HG03354 (cell line): ENCODE data around the gene RABGAP1L.

Source experiments
- ATAC-seq: cut with Tn5 transposase; IDR thresholded peaks from one replicate; pipeline ENCODE4 v1.9.1; 2021; ENCODE audit warnings: mild to moderate bottlenecking; ENCODE audit not compliant: unreplicated experiment, poor library complexity, severe bottlenecking

Gene RABGAP1L

DNA sequence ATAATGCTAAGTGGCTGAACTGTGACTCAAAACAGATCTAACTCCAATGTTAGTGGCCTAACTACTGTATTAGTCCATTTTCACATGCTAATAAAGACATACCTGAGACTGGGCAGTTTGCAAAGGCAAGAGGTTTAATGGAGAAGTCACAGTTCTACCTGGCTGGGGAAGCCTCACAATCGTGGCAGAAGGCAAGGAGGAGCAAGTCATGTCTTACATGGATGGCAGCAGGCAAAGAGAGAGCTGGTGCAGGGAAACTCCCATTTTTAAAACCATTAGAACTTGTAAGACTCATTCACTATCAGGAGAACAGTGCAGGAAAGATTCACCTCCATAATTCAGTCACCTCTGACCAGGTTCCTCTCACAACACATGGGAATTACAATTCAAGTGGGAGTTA lies 760.8 kb downstream of the RABGAP1L start:
- no peak for ATAC-seq

DNA sequence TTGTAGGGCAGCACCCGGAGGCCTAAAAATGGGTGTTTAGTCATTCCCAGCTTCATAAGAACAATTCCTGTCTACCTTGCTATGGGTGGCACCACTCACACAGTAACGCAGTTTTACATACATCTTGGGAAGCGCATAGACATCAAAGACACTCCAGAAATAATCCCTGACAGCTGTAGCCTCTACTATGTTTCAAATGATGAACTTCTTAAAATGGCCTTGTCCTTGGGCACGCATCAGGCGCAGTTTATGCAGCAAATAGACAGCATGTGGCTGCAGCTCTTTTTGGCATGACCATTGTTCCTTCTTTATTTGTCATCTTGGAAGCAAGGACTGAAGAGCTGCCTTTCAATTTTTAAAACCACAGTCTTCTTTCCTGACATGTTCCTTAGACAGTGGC lies 762.8 kb downstream of the RABGAP1L start:
- no peak for ATAC-seq

DNA sequence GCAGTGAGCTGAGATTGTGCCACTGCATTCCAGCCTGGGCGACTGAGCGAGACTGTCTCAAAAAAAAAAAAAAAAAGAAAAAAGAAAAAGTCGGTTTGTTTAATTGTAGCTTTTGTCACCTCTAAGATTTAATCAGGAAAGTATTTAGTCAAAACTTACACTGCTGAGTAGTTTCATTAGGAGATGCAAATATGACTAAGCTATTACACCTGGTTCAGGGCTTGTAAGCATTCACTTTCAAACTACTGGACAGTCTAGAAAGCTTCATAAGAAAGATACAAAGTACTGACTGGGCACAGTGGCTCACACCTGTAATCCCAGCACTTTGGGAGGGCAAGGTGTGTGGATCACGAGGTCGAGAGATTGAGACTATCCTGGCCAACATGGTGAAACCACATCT lies 764.5 kb downstream of the RABGAP1L start:
- ATAC-seq, result no peak

DNA sequence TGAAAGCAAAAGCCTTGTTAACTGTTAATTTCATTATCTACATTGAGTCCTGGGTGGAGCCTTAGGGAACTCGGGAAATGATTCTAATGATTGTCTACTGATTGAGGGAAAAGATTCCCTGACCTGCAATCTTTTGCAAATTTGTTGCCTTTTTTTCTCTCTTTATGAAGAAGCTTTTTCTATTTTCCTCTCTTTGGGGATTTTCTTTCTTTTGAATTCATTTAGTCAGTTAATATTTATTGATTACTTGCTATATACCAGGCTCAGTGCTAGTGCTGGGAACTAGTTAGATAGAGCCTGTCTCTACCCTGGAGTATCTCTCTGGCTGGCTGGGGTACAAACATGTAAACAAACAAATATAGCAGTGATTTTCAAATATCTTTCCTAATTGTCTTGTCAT lies 769.2 kb downstream of the RABGAP1L start:
- ATAC-seq, result no peak

DNA sequence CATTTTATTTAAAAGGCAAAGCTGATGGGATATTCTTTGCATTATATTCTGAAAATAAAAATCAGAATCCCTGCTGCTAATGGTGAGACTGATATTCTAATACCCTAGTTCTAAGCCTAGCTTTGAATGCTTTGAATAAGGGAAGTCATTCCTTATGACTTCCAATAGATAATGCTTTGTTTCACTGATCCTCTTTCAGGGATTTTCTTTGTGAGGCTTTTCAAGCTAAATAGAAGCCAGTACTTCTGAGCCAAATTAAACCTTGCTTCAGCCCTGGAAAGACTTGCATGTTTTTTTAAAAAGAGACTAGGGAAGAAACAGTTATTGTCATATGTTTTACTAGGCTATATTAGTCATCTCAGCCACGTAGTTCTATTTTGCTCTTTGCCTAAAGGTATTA lies 771.9 kb downstream of the RABGAP1L start:
- no peak for ATAC-seq

DNA sequence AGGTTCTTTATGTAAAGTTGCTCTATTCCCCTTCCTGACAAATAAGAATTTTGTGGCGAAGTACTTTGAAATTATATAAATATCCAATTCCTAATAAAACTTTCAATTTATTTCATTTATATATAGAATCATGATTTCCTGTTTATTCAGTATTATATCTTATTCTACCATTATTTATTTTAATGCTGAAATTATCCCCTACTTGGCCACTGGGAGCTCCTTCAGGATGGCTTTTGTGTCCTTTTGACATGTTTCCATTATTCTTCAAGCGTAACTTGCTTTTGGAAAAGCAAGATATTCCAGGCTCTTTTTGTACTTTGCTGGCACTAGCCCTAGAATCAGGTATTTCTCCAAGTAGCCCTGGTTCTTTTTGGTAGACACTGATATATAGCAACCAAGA lies 773.3 kb downstream of the RABGAP1L start:
- ATAC-seq, result no peak

DNA sequence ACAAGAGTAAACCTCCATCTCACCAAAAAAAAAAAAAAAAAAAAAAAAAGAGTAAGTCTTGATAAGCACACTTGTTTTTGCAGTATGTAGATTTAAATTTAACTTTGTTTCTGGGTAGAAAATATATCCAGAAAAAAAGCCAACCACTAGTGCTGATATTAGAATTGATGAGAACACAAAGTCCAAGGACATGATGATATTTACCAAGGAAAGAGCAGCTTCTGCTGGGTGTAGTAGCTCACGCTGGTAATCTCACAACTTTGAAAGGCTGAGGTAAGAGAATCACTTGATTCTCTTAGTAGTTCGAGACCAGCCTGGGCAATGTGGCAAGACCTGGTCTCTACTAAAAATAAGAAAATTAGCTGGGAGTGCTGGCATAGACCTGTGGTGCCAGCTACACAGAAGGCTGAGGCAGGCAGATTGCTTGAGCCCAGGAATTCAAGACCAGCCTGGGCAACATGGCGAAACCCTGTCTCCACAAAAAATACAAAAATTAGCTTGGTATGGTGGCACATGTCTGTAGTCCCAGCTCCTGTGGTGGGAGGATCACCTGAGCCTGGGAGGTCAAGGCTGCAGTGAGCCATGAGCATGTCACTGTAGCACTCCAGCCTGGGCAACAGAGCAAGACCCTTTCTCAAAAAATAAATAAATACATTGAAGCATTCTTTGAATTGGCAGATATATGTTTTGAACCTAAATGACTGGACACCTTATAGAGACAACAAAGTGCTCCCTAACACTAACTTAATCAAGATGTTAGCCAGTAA lies 776.8 kb downstream of the RABGAP1L start:
- no peak for ATAC-seq

DNA sequence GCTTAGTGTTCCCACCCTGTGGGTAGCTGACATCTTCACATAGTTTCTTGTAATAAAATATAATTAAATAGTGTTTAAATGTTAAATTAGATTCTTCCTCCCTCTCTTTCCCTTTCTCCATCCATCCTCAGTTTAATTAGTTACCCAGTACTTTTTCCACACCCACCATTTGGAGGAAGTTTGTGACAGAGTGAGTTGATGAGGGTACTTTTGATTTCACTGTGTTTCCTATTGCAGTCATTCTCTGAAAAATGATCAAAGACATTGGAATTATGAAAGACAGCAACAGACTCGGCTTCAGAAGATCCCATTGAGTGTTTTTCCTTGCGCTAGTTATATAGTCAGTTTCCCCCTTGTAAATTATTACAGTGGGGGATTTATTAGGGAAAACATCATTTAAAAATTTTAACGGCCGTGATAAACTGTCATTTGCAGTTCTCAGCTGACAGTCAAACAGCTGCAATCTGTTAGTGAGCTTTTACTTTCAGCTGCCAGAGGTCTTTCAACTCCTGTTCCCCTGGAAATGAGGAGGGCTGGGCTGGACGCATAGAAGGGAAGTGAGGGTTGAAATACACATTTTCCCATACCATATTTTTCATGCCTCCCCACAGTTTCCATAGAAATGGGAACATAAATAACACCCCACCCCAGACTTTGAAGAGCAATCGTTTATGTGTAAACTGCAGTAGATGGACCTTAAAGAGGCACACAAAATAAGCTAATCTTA lies 779.1 kb downstream of the RABGAP1L start:
- ATAC-seq, result no peak

DNA sequence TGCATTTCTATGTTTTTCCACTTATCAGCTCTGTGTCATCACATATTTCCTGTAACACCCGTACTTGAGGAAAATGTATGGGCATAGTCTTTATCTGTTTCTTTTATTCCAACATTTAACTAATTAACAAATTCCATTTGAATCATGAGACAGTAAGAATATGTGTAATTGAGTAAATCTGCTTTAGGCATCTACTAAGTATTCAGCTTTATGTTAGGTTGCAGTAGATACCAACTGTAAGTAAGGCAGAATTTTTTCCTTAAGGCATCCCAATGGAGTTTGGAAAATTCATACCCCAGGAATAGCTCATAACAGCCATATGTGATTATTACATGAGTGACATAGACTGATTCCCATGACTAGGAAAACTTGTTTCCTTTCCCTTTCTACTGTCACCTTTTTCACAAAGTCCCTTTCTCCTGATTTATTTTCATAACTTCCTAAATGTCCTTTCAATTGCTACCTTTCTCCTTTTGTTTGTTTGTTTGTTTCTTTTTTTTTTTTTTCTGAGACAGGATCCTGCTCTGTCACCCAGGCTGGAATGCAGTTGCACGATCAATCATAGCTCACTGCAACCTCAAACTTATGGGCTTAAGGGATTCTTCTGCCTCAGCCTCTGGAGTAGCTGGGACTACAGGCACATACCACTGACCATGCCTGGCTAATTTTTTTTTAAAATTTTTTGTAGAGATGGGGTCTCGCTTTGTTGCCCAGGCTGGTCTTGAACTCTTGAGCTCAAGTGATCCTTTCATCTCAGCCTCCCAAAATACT lies 780.6 kb downstream of the RABGAP1L start:
- ATAC-seq, result no peak

DNA sequence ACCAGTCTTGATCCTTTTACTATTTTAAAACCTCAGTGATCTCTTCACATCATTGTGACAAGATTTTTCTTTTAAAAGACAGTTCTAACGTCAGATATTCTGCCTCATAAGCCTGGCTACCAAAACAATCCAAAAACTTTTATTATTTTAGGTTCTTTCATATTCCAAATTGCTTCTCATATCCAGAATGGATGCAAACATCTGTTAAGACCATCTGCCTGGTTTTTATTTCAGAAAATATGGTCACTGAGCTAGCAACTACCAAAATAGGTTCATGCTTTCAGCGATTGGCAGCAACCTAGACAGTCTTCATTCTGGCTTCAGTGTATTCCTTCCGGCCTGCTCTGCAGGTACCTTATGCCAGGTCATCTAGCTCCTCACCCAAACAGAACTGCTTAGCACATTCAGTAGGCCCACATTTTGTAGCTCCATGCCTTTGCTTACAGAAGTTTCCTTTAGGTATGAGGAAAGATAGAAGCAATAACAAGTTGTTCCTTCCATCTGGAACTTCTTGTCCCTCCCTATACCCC lies 781.4 kb downstream of the RABGAP1L start:
- no peak for ATAC-seq

DNA sequence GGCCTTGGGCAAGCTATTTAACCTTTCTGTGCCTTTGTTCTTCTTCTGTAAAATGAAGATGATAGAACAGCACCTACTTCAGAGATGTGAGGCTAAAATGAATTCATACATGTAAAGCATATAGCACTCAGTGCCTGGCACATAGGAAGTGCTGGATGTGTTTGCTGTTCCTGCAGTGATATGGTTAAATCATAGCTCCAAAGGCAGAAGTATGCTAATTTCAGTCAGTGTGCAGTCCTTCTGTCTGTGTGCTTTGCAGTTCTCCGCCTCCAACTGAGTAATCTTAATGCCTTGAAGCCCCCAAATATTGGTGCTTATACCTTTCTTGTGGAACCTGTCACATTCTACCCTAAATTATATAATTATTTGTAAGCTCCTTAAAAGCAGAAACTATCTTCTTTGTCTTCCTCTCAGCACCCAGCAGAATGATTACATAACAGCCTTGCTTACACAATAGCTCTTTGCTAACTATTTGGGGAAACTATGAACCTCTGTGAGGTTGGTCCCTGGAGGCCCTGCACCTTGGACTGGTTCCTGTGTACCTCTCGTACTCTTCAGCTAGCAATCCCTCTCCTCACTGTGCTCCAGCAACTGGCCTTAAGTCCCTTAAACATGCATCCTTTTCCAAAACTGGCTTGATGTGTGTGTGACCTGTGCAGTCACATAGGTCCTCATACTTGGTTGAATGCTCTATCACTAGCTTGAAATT lies 783.4 kb downstream of the RABGAP1L start:
- no peak for ATAC-seq

DNA sequence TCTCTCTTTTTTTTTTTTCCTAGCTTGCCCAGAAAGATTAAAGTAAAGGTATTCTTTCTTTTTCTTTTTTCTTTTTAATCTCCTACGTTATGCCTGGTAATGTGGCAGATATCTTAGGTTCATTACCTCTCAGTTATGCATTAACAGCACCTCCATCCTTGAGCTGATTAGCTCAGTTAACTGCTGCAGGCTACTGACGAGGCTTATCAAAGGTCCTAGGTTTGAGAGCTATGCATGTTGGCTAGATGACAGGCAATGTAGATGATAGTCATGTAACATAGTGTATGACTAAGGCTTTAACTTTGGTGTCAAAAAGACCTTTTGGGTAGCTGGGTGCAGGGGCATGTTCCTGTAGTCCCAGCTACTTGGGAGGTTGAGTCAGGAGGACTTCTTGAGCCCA lies 786.7 kb downstream of the RABGAP1L start:
- ATAC-seq, result no peak

DNA sequence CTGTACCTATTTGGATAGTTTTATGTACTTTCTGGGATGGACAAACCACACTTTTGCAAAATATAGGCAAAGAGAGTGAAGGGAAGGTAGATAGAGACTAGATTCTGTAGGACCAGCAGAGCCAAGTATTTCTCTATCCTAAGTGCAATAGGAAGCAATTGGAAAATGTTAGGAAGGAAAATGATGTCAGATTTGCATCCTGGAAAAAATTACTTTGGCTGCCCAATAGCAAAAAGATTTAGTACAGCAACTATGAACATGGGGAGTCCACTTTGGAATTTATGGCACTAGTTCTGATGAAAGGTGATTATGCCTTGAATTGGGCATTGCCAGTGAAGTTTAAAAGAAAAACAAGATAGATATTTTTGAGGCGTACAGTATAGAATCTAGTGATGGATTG lies 789.7 kb downstream of the RABGAP1L start:
- ATAC-seq, result no peak

DNA sequence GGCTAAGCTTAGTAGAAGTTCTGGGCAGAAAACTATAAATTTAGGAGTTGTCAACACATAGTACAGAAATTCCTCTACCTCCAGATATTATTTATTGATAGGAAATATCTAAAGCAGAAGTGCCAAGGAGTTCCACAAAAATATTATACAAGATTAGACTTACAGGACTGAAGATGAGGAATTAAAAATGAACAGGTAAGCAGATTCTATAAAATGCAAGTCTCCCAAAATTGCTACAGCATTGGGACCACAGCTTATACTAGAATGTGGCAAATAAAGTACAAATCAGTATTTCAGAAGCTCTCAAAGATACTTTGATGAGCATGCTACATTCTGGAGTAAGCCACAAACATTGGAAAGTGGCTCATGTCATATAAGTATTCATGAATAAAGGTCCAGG lies 790.3 kb downstream of the RABGAP1L start:
- no peak for ATAC-seq

DNA sequence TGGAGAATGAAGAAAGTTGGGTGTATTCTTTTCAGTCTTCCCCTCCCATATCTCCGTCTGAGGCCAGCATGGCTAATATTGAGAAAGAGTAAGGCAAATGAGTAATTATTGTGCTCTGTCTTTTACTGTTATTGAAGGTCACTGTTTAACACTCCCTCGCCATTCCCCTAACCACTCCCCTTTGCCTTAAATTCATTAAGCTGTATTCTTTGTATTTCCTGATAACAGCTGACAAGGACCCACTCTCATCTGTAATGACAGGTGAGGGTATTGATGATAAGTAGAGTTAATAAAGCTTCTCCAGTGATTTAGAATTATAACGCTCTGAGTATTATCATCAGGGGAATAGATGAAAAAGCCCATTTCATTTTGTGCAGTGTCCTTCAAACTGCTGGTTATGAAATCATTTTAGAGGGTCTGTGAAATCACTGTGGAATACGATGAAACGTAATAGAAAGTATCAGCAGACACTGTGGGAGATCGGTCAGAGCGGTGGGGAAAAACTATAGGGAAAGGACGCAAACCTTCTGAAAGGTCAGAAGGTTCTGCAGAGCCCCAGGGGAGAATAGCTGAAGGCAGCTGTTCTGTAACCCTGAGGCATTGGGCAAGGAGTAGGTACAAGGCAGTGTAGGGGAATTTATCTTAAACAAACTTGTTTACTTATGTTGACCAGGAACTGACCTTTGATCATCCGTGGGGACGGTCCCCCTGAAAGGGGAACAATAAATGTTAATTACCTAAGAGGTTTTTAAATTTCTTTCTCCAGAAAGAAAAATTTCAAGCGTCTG lies 794.2 kb downstream of the RABGAP1L start:
- peak; percentile 63 for ATAC-seq

DNA sequence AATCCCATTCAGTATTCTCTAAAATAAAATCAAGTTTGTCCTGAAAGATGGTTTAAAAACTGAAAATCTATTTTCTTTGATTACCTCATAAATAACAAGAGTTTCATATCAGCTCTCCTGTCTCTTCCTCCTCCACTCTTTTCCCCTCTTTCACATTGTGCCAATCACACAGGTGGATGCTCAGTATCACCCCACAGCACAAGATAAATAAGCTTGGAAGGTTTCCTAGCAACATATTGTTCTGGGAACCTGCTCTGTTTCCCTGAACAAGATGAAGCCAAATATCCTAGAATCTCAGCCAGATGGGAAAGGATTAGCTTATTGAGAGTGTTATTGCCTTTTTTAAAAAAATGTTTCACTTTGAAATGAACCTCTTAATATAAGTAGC lies 794.7 kb downstream of the RABGAP1L start:
- ATAC-seq, result peak; percentile 33

DNA sequence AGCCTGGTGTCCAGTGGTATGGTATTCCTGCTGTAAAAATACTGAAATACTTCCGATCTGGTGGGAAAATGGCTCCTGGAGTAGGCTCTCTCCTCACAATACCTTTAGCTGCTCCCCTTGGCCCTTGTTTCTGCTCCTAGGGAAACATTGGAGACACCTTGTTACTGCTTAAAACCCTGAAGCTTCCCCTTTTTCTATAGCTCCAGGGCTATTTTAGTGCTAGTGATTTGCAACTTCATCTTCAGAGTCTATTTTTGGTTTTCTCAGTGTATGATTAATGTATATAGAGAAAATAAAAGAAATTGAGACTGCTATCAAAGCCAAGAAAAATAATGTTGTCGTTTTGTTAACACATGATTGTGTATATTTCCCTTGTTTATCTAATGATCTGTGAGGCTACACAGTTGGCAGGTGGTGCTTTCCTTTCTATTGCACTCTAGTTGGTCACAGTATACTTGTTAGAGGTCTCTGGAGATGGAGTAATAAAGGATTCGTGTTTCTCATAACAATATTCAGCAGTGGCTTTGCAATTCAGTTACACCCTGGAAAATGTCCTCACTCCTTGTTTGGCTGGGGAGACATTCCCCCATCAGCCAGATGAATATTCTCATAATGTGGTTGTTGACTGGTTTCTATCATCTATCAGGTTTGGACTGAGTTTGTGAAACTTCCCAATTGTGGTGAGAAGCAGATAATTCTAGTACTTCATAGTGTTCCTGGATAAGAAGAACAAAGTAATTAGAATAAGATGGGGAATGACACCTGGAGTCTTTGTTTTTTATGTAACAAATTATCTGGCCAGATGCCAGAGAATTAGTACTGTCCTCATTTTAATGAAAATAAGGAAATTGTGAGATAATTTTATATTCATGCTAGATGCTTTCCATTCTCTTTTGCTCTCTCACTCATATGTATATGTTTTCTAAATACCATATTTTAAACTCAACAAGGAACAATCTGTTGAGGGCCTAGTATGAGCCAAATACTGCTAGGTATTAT lies 795.6 kb downstream of the RABGAP1L start:
- no peak for ATAC-seq

DNA sequence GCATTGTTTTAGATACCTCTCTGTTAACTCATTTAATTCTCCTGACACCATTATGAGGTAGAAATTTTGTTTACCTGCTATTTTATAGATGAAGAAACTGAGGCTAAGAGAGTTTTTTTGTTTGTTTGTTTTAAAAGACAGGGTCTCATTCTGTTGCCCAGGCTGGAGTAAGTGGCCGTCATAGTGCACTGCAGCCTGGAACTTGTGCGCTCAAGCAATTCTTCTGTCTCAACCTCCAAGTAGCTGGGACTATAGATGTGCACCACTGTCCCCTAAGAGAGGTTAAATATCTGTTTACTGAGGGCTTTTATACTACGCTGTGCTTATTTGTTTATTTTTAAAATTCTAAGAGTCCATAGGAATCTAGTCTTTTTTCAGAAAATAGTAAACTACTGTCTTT lies 796.8 kb downstream of the RABGAP1L start:
- ATAC-seq, result no peak
